Gastrocnemius medialis (tissue), 4 donors: ENCODE results near the gene CATSPER4.

Experiments used
- CTCF ChIP-seq, 5 experiments: fragments of 450-650 bp in 3 of 5; fragments of 200-600 bp in 2 of 5; sonication (generic) in 2 of 5; IDR thresholded peaks in 4 of 5; conservative IDR thresholded peaks in 1 of 5; 1 replicate in 4 of 5; 2 replicates in 1 of 5; pipeline ENCODE4 v1.5.1; 2016 to 2019; ENCODE audit warnings: antibody characterized with exemption in 5 of 5, mild to moderate bottlenecking in 3 of 5, moderate library complexity in 3 of 5
- POLR2A ChIP-seq, 2 donors: fragments of 450-650 bp; IDR thresholded peaks; one replicate each; pipeline ENCODE4 v1.6.1; 2017; ENCODE audit warnings: antibody characterized with exemption in 2 of 2, mild to moderate bottlenecking in 2 of 2, moderate library complexity in 2 of 2

- TF ChIP-seq CTCF (IDR thresholded peaks at IDR 0.05 in 4 of 5, conservative IDR thresholded peaks at IDR 0.05 in 1 of 5) (no peak), POLR2A (IDR thresholded peaks at IDR 0.05) (no peak)
Measured at GRCh38 chr1:26220199-26220912, 30.0 kb downstream of the CATSPER4 start.
